GM18526 (cell line): ENCODE measurements around the gene ACTR10.

Experiments
- POLR2A ChIP-seq: IDR thresholded peaks from 3 replicates; pipeline ENCODE4 v1.6.1; 2011; ENCODE audit not compliant: insufficient read length; ENCODE audit errors: extremely low read depth

ACTR10 gene

GRCh38 chr14:58199726-58200479 lies at the start of gene ACTR10:
Gene ACTR10, plus strand, starts transcription at chr14:58200149. Its CDS starts 69 bp downstream, at chr14:58200218.
- TF ChIP-seq POLR2A = peak; percentile 63

GRCh38 chr14:58150243-58150805 lies 49.6 kb upstream of the ACTR10 start:
- no peak for TF ChIP-seq POLR2A

DNA sequence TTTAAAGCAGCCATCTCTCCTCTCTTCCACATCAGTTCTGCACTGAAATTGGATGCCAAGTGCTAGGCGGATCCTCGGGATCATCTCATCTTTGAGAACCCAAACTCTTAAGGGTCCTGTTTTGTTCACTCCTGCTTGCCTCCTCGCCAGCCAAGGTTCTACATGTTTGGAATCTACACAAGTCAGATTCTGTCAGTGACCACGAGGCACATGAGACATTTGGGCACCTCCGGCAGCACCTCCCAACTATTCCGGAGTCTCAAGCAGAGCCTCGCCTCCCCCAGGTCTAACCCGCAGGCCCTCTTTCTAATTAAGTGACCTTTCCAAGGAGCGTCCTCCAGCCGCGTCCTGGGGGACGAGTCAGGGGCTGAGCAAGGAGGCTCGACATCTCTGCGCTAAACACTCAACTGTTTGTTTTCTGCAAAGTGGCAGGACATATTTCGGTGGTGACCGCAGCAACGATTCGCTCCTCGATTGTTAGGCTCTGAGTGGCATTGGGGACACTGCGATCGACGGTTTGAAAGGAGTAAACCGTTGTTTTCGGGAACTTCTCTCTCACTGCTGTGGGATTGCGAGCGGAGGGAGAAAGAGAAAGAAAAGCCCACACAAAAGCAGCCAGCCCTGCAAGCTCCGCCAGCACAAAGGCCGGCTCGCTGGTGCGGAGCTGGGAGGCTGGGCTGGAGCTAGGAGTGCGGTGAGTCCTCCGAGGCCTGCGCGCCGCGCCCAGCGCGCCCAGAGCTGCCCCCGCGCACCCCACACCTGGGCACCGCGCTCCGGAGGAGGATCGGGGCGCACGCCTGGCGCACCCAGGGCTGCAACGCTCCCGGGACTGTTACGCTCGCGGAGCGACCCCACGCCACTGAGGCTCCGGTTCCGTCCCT lies 48.6 kb upstream of the ACTR10 start:
- TF ChIP-seq POLR2A = no peak

- TF ChIP-seq POLR2A = no peak
Observed at GRCh38 chr14:58152014-58152857, 47.7 kb upstream of the ACTR10 start, which contains the start of gene ARMH4. Gene ARMH4, minus strand, starts transcription at chr14:58152213. Its CDS starts 12,855 bp downstream, at chr14:58139358.

- TF ChIP-seq POLR2A = no peak
Observed at GRCh38 chr14:58160561-58160960, 39.4 kb upstream of the ACTR10 start.

DNA sequence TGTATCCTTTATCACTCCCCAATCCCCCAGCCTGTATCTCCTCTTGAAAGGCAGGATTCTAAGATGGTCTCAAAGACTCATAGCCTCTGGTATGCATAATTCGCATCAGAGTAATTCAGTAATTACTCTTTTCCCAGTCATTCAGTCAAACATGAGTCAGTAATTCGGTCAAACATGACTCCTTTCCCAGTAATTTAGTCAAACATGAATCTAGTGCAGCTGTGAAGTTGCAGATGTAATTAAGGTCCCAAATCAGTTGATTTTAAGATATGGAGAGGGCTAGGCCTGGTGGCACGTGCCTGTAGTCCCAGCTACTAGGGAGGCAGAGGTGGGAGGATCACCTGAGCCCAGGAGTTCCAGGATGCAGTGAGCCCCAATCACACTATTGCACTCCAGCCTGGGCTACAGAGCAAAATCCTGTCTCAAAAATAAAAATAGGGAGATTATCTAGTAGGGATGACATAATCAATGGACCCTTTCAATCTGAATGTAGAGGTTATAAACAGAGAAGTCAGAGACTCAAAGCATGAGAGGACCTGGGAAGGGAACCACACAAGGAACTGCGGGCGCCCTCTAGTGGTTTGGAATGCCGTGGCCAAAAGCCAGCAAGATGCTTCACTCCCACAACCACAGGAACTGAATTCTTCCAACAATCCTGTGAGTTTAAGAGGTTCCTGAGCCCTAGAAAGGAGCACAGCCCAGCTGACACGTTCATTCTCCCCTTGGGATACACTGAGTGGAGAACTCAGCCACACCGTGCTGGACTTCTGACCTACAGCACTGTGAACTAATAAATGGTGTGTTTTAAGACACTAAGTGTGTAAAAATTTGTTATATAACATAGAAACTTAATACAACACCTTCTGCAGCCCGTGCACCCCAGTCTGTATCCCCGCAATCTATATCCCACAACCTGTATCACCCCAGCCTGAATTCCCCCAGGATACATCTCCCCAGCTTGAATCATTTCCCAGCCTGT lies 33.7 kb upstream of the ACTR10 start:
- TF ChIP-seq POLR2A = no peak

- no peak for TF ChIP-seq POLR2A
Observed at GRCh38 chr14:58167057-58167456, 32.9 kb upstream of the ACTR10 start.

- TF ChIP-seq POLR2A = no peak
Observed at GRCh38 chr14:58167891-58168290, 32.1 kb upstream of the ACTR10 start.

DNA sequence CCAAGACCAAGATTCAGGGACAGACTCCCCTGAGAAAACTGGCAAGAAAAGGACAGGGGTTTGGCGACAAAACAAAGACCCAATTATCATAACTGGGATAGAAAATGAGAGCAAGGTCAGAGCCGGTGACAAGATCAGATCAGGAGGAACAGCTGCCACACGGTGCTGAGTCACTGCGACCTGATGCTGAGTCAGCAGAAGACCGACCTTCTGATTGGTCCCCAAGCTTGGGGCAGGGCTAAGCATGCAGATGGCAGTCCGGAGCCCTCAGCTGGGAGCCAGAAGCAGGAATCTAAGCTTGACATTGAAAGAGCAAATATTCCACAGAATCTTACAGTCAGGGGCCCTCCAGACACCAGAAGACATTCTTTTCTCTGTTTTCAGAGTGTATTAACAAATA lies 28.9 kb upstream of the ACTR10 start:
- TF ChIP-seq POLR2A = no peak

DNA sequence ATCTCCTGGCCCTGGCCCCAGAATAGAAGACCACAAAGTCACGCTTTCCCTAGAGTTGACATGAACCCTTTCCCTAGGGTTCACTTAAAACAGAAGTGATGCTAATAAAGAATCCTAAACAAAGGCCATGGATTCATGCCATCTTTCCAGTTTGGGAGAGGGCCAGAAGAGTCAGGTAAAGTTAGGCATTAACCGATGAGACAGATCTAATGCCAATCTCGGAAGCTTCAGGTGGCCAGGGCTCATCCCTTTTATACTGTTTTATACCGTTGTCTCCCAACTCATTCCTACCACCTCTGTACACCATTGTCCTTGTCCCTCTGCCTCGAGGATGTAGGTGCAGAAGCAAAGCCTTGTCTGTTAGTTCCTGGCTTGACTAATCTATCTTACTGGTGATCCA lies 22.8 kb upstream of the ACTR10 start:
- TF ChIP-seq POLR2A = no peak

- no peak for TF ChIP-seq POLR2A
Observed at GRCh38 chr14:58189176-58189575, 10.8 kb upstream of the ACTR10 start.

DNA sequence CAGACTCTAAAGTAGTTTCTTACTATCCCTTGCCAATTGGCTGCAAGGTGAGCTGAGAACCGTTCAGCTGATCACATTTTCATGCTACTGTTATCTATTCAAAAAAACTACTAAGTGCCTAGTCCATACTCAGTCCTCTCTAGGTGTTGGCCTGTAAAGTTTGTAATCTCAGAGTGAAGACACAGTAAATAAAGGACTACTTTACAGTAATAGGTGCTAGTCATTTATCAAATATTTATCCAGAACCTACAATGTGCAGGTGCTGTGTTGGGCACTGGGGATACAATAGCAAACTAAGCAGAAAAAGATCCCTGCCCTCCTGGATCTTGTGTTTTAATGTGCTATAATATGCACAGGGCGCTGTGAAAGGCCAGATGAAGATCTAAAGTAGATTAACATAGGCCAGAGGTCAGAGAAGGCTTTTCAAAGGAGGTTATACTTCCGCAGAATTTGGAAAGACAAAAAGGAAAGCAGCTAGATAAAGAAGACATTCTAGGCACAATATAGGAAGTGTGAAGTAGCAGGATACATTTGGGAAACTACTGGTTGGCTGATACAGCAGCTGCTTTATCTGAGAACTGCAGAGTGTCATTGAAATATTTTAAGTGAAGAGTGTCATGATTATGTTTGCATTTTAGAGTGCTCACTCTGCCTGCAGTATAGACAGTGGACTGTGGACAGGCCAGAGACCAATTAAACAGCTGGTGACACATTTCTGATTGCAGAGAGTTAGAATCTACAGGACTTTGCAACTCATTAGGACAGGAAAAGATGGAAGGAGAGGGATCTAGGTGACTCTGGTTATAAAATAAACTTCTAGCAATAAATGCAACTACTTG lies 8.0 kb upstream of the ACTR10 start:
- TF ChIP-seq POLR2A = no peak

DNA sequence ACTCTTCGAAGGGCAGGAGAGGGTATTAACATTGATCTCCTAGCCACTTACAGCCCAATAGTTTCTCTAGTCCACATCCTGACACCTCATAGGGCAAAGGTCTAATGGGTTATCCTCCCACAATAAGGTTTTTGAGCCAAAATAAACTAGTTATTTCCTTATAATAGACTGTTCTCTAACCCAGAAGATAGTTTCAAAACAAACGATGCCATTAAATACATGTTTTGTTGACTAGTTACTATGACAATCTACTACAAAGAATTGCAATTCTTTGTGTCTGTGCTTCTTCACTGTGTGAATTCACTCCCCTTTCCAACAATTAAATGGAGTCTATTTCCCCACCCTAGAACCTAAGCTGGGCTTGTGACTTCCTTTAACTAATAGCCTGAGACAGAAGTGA lies 6.4 kb upstream of the ACTR10 start:
- no peak for TF ChIP-seq POLR2A

GRCh38 chr14:58196198-58196597 lies 3.8 kb upstream of the ACTR10 start:
- no peak for TF ChIP-seq POLR2A
